Measurements from ENCODE around the gene LHPP. TPM values are rescaled to one million over a fixed set of nuclear protein-coding genes. Genes with fewer than 3 reads are reported as not detected.

Gene LHPP
- polyA plus RNA-seq, 3 donors = 19.1 to 24.0 (median 20.0) TPM

DNA sequence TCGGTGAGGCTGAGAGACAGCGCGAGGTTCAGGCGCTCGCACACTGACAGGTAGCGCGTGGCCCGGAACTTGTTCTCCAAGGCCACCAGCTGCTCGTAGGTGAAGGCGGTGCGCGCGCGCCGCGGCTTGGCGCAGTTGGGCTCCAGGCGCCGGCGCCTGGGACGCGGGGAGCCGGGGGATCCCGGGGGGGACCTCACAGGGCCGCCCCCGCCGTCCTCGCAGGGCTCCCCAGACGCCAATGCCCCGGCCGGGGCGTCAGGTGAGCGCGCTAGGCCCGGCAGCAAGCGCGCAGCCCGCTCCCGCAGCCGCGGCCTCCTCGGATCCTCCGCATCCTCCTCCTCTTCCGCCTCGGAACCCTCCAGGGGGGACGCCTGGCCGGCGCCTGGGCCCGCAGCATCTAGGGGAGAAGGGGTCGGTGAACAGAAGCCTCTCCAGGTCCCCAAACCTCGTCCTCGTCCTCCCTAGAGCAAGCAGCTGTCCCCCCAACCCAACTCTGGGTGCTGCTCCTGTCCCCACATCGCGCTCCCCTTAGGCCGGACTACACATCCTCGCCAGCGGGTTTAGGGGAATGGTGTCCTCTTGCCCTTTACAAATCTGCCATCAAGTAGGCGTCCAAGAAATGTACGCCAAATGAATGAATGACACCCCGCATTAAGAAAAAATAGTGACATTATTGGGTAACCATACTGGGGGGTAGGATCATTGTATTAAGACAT, 13.7 kb upstream of the LHPP start:
- no peak for DNase-seq (ENCODE audit: low read depth in 3 of 3, low spot score in 2 of 3)

DNA sequence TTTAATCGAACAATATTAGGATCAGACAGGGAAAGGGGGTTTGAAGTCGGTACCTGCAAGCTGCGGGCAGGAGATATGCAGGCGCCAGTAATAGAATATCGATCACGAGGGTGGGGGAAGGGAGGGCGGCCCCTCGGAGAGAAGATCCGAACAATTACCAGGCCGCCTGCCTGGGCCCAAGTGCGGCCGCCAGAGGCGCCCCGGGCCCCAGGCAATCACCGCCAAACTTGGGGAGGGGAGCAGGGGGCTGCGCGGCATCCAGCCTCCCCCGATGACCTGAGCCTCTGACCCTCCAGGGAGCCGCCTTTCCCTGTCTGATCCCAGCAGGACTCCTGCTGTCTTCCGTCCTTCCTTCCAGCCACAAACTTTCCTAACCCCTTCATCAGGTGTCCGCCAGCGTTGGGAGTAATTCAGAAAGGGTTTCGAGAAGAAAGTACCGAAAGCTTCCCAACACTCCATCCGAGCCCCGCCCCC, 12.9 kb upstream of the LHPP start:
- DNase-seq (ENCODE audit: low read depth in 3 of 3, low spot score in 2 of 3) = no peak

DNA sequence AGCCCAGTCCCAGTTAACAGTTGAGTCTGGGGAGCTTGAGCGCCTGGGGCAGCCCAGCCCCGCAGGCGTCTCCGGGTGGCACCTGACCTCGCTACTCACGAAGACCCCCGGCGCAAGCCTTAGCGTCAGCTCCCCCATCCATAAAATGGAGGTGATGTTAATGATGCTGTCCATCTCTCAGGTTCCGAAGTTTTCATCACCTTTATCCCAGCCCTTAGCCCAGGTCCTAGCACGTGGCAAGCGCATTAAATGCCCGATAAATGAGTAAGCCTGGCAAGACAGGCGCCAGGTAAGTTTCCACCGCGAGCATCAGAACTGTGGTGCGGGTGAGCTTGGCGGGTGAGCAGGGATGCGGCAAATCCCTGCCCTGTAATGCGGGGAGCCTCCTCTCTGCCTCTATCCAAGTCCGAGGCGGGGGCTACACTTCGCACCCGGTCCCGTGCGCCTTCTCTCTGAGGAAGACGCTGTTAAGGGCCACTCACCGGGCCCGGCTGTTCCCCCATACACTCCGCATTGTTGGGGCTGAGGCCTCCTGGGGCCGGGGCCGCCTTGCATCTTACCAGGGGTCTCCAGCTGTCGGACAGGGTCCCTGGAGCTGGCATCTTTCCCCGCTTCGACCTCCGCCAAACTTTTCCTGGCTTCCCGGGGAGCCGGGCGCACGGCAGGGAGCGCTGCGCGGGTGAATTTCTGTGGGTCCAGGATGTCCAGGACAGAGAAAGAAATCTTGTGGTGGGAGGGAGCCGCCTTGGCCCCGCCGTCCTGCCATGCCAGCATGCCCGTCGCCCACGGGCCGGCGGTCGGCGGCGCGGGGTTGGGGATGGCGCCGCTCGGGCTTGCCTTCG, 12.2 kb upstream of the LHPP start:
- DNase-seq (ENCODE audit: low read depth in 3 of 3, low spot score in 2 of 3) = no peak

DNA sequence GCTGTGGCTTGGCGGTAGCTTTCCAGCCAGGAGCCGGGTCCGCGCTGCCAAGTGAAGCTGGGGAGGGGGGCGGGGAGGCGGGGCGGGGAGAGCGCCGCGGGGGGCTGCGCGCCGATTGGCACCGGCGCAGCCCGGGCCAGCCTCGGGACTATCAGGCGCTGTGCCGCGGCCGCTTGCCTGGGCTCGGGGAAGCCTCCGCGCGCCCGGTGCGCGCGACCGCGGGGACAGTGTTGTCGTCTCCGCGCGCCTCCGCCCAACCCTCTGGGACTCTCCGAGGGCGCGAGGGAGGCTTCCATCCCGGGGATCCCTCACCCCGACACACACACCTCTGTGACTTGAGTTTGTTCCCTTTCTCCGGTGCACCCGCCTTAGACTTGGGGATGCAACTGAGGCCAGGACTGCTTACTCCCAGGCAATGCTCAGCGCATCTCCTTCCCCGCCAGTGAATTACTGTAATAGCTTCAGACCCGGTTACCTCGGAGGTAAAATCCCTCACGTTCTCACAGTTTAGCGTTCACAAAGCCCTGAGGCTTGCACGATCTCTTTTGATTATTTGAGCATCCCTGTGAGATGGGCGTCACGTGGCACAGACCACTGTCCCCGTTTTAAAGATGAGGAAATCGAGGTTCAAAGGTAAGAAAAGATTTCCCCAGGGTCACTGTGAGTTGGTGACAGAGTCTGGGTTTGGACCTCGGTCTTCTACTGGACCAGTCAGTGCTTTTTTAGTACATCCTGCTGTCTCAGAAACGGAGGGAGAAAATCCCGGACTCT, 11.4 kb upstream of the LHPP start, which contains the start of gene NKX1-2:
Gene NKX1-2 (minus strand): TSS at position 24 of the 771 bp plus-strand sequence. CDS start 92 bp downstream, outside the sequence.
- DNase-seq (ENCODE audit: low read depth in 3 of 3, low spot score in 2 of 3) = no peak

DNA sequence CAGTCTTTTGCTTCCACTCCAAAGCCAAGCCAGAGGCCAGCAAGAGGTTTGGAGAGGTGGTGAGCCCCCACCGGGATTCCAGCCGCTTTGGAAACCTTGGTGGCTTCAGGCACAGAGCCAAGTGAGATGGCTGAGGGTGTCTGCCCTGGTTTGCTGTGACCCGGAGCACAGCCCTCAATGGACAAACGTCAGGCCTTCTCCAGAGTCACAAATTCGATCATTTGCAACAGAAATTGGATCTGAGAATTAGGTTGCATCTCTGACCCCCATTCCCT, 10.9 kb upstream of the LHPP start:
- no peak for DNase-seq (ENCODE audit: low read depth in 3 of 3, low spot score in 2 of 3)

DNA sequence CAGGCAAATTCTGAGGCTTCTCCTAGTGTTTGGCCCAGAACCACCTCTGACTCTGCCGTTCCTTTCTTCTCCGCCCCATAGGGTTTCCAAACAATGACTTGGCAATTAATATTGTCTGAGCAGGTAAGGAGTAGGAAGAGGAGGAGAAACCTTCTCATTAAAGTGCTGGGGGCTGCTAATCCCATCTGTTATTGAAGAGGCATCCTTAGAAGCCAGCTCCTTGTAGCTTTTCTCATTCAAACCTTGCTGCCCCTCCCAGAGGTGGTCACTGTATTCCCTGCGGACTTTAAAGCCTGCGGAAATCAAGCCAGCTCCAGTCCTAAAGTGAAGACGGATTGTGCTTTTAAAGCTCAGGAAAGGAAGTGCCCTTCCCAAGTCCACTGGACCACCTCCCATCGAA, 10.3 kb upstream of the LHPP start:
- DNase-seq (ENCODE audit: low read depth in 3 of 3, low spot score in 2 of 3) = no peak

DNA sequence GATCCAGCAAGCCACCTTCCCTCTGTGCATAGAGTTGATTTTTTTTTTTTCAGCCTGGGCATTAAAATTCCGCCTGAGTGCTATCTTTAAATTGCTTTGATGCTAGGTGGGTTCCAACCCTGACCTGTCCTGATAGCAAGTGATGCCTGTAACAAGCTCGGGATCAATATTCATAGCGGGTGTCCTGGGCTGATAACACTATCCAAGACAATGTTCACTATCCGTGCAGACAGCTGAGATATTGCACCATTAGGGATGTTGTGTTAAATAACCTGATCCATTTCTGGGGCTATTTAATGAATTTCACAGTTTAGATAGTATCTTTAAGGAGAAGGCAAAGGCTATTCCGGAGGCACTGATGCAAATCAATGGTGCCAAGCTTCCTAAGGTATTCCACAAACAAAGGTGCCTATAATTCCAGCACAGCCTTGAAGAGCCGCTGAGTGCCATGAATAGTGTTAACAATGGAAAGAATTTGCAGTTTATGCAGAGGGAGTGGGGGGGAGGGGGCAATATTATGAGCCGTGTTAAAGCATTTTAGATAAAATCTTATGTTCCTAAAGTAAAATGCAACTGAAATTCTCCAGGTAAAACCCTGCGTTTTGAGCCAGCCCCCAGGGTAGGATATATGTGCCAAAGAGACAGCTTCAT, 7.5 kb upstream of the LHPP start:
- DNase-seq (ENCODE audit: low read depth in 3 of 3, low spot score in 2 of 3) = no peak

DNA sequence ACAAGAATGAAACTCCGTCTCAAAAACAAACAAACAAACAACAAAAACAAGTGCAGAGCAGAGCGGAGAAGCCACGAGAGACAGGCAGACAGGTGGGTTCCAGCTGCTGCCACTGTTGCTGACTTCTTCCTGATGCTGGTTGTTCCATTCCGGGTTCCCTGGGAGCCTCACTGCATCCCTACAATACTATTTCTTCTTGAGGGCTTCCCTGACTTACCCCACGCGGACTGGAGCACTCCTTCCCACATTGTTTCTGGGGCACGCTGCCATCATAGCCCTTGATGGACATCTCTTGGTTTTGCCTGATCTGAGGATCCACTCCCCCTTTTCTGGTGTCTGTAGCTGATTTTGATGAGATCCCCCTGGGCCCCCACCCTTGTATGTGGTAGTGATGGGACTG, 6.2 kb upstream of the LHPP start:
- DNase-seq (ENCODE audit: low read depth in 3 of 3, low spot score in 2 of 3) = no peak

DNA sequence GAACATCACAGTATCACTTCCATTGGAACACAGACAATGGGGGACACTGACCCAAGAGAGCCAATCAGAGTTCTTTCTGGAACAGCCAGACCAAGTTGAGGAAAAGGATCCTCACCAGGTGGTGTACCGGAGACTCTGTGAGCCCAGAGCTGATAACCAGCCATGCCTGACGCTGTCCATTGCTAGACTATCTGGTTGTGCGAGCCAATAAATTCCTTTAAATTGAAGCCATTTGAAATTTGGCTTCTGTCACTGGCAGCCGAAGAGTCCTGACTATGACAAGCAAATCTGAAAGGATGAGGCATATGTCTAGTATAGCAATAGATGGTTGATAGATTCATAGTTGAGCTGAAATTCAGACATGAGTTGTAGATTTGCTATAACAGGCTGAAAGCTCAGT, 3.1 kb upstream of the LHPP start:
- DNase-seq (ENCODE audit: low read depth in 3 of 3, low spot score in 2 of 3) = no peak

DNA sequence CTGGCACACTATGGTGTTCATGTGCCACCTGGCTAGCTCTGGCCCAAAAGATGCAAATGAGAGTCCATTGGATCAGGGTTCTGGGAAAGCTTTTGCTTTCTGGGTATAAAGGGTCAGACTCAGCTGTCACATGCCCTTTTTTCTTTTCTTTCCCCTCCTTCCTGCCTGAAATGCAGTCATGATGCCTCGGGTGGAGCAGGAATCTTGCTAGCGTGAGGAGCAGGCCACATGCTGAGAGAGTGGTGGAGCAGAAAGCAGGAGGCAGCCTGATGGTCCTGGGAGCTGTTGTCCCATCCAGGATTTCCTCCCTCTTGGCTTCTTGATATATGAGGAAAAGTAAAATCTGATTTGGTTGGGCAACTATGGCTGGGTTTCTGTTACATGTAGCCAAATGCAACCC, 2.7 kb upstream of the LHPP start:
- no peak for DNase-seq (ENCODE audit: low read depth in 3 of 3, low spot score in 2 of 3)

DNA sequence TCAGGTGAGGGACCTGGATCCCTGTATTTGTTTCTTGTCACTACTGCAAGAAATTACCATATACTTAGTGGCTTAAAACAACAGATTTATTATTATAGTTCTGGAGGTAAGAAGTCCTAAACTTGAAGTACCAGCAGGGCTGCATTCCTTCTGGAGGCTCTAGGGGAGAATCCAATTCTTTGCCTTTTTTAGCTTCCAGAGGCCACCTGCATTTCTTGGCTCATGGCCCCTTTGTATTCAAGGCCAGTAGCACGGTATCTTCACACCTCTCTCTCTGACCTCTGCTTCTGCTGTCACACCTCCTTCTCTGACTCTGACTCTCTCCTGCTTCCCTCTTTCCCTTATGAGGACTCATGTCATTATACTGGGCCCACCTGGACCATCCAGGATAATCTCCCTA, 2.2 kb upstream of the LHPP start:
- no peak for DNase-seq (ENCODE audit: low read depth in 3 of 3, low spot score in 2 of 3)

DNA sequence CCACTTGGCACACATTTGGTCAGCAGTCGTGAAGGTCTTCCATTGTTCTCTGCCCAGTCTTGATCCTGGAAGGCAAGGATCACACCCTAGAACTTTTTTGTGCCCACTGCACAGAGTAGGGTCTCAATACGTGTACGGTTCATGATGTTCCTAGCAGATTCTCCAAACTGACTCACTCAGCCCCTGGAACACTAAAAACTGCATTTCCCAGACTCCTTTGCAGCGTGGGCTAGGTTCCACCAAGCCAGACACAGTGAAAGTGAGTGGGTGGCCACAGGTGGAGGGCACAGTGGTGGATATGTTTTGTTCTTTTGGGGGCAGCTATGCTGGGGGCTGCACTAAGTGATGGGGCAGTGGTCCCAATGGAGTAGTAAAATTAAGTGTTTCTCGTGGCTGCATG, 1.5 kb upstream of the LHPP start:
- DNase-seq (ENCODE audit: low read depth in 3 of 3, low spot score in 2 of 3) = no peak

DNA sequence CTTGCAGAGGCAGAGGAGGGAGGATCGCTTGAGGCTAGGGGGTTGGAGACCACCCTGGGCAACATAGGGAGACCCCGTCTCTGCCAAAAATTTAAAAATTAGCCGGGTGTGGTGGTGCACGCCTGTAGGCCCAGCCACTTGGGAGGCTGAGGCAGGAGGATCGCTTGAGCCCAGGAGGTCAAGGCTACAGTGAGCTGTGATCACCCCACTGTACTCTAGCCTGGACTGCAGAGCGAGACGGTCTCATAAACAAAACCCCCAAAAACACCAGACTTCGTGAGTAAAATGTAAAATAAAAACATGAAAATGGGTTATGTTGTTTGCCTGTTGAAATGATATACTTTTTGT, 699 bp downstream of the LHPP start:
- no peak for DNase-seq (ENCODE audit: low read depth in 3 of 3, low spot score in 2 of 3)

DNA sequence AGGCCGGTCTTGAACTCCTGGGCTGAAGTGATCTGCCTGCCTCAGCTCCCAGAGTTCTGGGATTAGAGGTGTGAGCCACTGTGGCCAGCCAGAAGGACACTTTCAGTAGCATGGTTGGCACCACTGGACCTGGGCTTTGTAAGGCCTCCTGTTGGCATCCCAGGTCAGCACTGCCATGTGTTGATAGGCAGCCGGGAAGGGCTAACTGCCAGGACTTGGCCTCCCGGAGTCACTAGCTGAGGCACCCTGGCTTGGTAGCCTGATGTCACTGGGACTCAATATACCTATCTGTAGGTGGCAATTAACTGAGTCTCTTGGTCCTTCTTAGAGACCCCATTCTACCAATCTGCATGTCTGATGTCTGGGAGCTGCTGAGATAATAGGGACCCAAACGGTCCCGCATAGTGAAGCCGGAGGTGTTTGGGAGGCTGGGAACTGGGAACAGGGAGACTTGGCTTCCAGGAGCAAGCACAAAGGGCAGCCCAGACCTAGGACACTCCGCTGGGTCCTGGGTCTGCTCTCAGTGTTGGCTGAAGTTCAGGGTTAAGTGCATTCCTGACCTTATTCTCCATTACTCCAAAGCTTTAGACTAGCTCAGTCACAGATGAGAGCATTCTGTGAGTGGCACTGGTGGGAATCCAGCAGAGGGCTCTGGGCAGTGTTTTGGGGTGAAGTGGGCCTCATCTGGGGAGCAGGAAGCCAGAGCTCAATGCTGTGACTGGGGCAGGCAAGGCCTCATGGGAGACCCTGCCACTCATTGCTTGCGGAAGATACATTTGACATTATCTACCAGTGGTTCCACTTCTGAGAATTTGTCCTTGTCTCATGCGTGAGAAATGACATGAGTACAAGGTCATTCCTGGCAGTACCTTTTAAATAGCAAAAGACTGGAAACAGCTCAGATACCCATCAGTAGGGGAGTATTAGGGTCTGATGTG, 2.7 kb downstream of the LHPP start:
- no peak for DNase-seq (ENCODE audit: low read depth in 3 of 3, low spot score in 2 of 3)

DNA sequence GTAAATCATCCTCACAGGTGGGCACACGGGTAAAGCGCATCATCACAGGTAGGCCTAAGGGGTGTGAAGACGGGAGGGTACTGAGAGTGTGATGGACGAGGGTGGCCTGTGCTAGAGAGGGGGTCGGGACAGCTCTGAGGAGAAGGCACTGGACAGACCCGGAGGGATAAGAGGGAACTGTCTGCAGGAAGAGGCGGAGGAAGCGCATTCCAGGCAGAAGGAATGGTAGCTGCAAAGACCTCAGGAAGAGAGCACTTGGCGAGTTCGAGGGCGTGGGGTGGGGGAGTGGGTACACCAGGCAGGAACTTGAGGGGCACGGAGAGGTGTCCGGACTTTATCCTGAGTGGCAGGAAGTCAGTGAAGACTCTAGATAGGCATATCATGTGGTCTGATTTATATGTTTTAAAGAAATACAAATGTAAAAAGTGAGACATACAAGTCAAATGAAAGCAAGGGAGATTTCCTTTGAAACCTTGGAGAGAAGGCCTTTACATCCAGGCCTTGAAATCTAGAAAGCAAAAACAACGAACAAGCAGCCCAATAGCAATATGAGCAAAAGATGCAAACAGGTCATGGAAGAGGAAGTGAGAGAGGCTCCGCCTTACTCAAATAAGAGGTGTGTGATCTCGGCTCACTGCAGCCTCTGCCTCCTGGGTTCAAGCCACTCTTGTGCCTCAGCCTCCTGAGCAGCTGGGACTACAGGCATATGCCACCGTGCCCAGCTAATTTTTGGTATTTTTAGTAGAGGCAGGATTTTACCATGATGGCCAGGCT, 3.6 kb downstream of the LHPP start:
- no peak for DNase-seq (ENCODE audit: low read depth in 3 of 3, low spot score in 2 of 3)

DNA sequence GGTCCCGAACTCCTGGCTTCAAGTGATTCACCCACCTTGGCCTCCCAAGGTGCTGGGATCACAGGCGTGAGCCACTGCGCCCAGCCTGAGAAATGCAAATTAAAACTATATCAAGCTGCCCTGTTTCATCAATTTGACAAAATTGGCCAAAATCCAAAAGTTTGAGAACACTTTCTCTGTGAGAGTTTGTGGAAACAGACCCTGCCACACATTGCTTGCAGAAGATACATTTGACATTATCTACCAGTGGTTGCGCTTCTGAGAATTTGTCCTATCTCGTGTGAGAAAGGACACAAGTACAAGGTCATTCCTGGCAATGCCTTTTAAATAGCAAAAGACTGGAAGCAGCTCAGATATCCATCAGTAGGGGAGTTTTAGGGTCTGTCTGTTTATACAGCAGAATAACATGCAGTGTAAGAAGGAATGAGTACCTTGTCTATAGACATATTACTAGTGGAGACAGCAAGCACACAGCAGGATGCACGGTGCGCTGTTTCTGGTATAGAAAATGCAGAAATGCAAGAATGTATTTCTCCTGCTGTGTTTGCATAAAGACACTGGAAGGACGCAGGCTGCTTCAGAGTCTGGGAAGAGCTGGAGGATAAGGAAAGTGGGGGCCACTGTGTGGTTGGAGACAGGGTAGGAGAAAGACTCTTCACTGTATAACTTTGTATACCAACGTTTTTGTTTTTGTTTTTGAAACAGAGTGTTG, 4.3 kb downstream of the LHPP start:
- DNase-seq (ENCODE audit: low read depth in 3 of 3, low spot score in 2 of 3) = no peak

DNA sequence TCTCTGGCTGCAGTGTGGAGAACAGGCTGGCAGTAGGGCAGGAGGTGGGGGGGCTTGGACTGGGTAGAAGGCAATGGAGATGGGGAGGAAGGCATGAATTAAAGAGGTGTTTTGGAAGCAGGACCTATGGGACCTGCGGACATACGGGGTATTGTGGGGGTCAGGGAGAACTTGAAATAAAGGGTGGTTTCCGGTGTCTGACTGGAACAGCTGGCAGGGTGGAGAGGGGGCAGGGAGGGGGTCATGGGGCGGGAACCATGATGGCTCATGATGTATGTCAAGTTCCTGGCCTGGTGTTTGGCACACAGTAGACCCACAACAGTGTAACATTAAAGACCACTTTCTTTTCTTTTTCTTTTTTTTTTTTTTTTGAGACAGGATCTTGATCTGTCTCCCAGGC, 5.5 kb downstream of the LHPP start:
- DNase-seq (ENCODE audit: low read depth in 3 of 3, low spot score in 2 of 3) = no peak

DNA sequence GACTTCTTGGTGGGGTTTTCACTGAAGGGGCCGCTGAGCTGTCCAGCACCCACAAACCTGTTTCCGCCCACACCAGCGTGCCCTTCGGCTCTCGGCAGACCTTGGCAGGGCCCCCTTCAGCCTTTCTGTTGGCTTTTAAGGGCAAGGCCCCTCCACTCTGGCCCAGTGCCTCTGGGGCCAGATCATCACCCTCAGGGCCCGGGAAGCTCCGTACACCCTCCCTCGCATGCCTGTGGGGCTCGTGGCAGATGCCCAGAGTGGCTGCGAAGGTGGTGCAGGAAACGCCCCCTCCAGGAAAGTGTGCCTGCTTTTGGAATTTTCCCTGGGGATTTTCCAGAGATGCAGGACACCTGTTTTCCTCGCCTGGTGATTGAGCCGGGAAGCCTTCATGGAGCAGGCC, 7.0 kb downstream of the LHPP start:
- no peak for DNase-seq (ENCODE audit: low read depth in 3 of 3, low spot score in 2 of 3)

All from right renal cortex interstitium (tissue), 3 donors.